Subcutaneous abdominal adipose tissue (tissue), 5 donors: ENCODE data around the gene PTPN6.
"Not testable (repeated sequence)": the region's sequence is repeated elsewhere in the genome, so short reads cannot be mapped to it uniquely, and the experiment has no call there.

ENCODE experiments used
- H3K27ac ChIP-seq: one replicate; pipeline ENCODE4 v1.7.0; 2013; ENCODE audit warnings: low read depth, mild to moderate bottlenecking, inconsistent platforms, low read length, moderate library complexity
- H3K27me3 ChIP-seq, 5 donors: one replicate each; pipeline ENCODE4 v1.7.0; 2013; ENCODE audit warnings: low read length in 5 of 5, inconsistent platforms in 1 of 5; ENCODE audit not compliant: control insufficient read depth in 5 of 5, insufficient read depth in 4 of 5
- H3K36me3 ChIP-seq, 5 donors: one replicate each; pipeline ENCODE4 v1.7.0; 2013; ENCODE audit warnings: low read length in 5 of 5; ENCODE audit not compliant: control insufficient read depth in 5 of 5, insufficient read depth in 5 of 5
- H3K4me1 ChIP-seq, 5 donors: one replicate each; pipeline ENCODE4 v1.7.0; 2013; ENCODE audit warnings: low read length in 5 of 5, mild to moderate bottlenecking in 3 of 5, moderate library complexity in 1 of 5; ENCODE audit not compliant: control insufficient read depth in 5 of 5, insufficient read depth in 5 of 5
- H3K4me3 ChIP-seq, 5 donors: one replicate each; pipeline ENCODE4 v1.7.0; 2013; ENCODE audit warnings: low read length in 5 of 5, low read depth in 1 of 5
- H3K9ac ChIP-seq, 5 donors: one replicate each; pipeline ENCODE4 v1.7.0; 2013; ENCODE audit warnings: low read length in 5 of 5, mild to moderate bottlenecking in 4 of 5, moderate library complexity in 3 of 5
- H3K9me3 ChIP-seq, 5 donors: one replicate each; pipeline ENCODE4 v1.7.0; 2013; ENCODE audit warnings: low read length in 5 of 5; ENCODE audit not compliant: control insufficient read depth in 5 of 5
- donor health status: healthy.
- donor health status: healthy.
- donor health status: healthy.
- donor health status: healthy.
- donor health status: healthy.

The PTPN6 gene

GRCh38 chr12:6950811-6951540 lies at the start of gene PTPN6:
PTPN6 (plus strand) TSS chr12:6951356; CDS start chr12:6951513, 157 bp downstream.
- peaks cover 0 to 4% (median 0%) of the 10 kb centered on the region in 5 donors for H3K27me3 ChIP-seq
- peaks cover 2 to 69% (median 29%) of the 10 kb centered on the region in 5 donors for H3K4me1 ChIP-seq
- peak within 1 kb of the TSS; percentile 30 for H3K27ac ChIP-seq
- peaks cover 0 to 8% (median 2%) of the 10 kb centered on the region in 5 donors for H3K36me3 ChIP-seq
- H3K9ac ChIP-seq: peak within 1 kb of the TSS in 3 of 5 donors; percentile 60 to 76 (median 63)
- no peaks in the 10 kb centered on the region for H3K9me3 ChIP-seq
- peak within 1 kb of the TSS; percentile 44 to 67 (median 63) for H3K4me3 ChIP-seq

DNA sequence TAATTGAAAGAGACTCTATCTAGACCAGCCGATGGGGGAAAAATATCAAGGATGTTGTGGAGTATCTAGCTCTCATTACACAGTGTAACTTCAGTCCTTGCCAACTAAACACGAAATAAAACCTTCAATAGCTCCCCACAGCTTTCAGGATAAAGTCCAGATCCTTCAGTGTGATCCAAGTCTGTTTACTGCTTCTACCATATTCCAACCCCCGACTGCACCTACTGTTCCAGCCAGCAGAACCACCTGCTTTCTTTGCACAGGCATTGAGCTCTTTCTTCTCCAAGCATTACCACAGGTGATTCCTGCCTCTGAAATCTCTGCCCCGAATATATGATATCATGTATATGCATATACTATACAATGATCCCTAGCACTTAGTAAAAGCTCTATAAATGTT lies 48.7 kb upstream of the PTPN6 start:
- H3K36me3 ChIP-seq: peaks cover 0 to 13% (median 0%) of the 10 kb centered on the region in 5 donors
- H3K4me3 ChIP-seq: no peak overlapping the region
- no peak overlapping the region for H3K9ac ChIP-seq
- no peaks in the 10 kb centered on the region for H3K9me3 ChIP-seq
- no peaks in the 10 kb centered on the region for H3K27me3 ChIP-seq
- H3K4me1 ChIP-seq: peaks cover 0 to 23% (median 15%) of the 10 kb centered on the region in 5 donors
- H3K27ac ChIP-seq: no peak overlapping the region

DNA sequence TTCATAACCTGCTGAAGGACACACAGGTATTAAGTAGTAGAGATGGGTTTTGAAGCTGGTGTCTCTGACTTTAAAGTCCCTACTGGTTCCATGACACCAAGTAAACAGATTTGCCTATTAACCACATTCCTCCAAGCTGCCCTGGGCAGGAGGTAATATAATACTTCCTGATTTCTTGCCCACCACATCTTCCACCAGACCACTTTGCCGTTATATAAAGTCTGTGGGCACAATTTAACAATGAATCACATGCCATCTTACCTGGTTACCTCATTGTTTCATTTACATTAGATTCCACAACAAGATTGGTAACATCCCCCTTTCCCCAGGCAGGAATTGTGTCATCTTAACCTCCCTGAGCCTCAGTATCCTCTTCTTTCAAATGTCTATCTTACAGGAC lies 47.4 kb upstream of the PTPN6 start:
- peaks cover 0 to 19% (median 0%) of the 10 kb centered on the region in 5 donors for H3K36me3 ChIP-seq
- H3K27ac ChIP-seq: no peak overlapping the region
- no peaks in the 10 kb centered on the region for H3K9me3 ChIP-seq
- no peaks in the 10 kb centered on the region for H3K27me3 ChIP-seq
- peaks cover 0 to 23% (median 15%) of the 10 kb centered on the region in 5 donors for H3K4me1 ChIP-seq
- H3K9ac ChIP-seq: no peak overlapping the region
- no peak overlapping the region for H3K4me3 ChIP-seq

DNA sequence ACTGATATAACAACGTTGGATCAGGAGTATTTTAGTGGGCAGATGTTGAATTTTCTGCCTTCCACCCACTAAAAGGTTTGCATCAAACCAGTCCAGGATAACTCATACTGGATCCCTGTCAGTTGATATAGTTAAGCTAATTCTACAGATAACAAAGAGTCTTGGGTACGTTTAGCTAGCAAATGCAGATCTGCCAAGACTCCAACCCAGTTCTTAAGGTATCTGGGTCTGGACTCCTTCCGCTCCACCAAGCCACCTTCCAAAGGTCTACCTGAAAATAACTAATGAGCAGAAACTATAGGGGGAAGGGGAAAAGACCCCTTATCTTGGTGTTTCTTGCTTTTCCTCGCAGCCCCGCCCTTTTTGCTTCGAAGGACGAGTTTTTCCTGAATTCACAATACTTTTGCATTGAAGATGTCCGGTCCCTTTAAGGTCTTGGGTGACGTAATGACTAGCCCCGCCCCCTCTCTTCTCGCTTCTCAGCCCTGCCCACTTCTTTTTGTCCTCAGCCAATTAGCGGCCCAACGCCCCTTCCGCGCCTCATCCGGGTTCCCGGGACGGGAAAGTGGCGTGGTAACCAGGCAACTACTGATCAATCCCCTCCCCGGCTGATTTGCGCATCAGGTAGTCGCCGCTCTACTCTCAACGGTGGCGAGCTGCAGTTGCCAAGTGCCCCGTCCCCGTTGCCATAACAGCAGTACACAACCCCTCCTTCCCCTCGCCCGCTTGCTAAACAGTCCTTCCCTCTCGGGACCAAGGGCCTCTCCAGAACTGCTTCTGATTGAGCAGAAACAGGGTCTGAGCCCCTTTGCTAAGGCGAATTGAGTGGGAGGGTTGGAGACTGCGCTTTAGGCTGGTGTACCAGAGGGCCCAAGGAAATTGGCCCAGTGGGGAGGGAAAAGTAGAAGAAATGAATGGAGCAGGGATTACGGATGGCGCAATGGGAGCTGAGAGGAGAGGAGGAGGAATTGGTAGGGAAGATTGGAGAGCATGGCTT lies 46.6 kb upstream of the PTPN6 start, which contains the start of gene LRRC23:
LRRC23 (plus strand) TSS at position 543 of the 997 bp plus-strand sequence. CDS start 812 bp downstream, outside the sequence.
- peak within 1 kb of the TSS; percentile 19 to 94 (median 66) for H3K9ac ChIP-seq
- H3K36me3 ChIP-seq: peaks cover 0 to 19% (median 0%) of the 10 kb centered on the region in 5 donors
- no peaks in the 10 kb centered on the region for H3K27me3 ChIP-seq
- no peaks in the 10 kb centered on the region for H3K9me3 ChIP-seq
- peak within 1 kb of the TSS; percentile 80 to 99 (median 92) for H3K4me3 ChIP-seq
- H3K27ac ChIP-seq: peak within 1 kb of the TSS; percentile 80
- peaks cover 0 to 21% (median 15%) of the 10 kb centered on the region in 5 donors for H3K4me1 ChIP-seq

DNA sequence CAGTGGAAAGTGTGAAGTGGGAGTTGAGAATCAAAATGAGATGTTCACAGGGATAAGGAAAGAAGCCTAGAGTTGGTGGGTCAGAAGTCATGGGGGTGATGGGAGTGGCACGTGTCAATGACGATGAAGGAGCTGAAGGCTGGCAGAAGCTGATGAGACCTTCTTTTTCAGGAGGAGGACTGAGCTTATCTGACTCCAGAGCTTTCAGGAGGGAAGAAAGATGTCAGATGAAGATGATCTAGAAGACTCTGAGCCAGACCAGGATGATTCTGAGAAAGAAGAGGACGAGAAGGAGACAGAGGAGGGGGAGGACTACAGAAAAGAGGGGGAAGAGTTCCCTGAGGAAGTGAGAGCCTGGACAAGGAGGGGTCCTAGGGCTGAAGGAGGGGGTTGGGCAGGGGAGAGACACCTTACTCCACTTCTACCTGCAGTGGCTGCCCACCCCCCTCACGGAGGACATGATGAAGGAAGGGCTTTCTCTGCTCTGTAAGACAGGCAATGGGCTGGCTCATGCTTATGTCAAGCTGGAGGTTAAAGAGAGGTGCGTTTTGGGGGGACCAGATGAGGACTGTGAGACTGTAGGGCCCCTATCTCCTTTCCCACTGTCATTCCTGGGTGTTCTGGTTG lies 45.6 kb upstream of the PTPN6 start:
- H3K9ac ChIP-seq: peak overlapping the region in 4 of 5 donors; percentile 47 to 94 (median 77)
- H3K4me3 ChIP-seq: peak overlapping the region; percentile 80 to 99 (median 92)
- peaks cover 0 to 19% (median 0%) of the 10 kb centered on the region in 5 donors for H3K36me3 ChIP-seq
- H3K9me3 ChIP-seq: no peaks in the 10 kb centered on the region
- H3K27ac ChIP-seq: peak overlapping the region; percentile 80
- no peaks in the 10 kb centered on the region for H3K27me3 ChIP-seq
- H3K4me1 ChIP-seq: peaks cover 0 to 16% (median 14%) of the 10 kb centered on the region in 5 donors

- not testable (repeated sequence) for H3K9me3 ChIP-seq, H3K9ac ChIP-seq, H3K4me3 ChIP-seq, H3K27ac ChIP-seq
- H3K27me3 ChIP-seq: peaks cover 0 to 12% (median 10%) of the 10 kb centered on the region in 5 donors
- H3K36me3 ChIP-seq: peaks cover 0 to 19% (median 0%) of the 10 kb centered on the region in 5 donors
- H3K4me1 ChIP-seq: peaks cover 0 to 16% (median 14%) of the 10 kb centered on the region in 5 donors
Observed at GRCh38 chr12:6908141-6908540, 43.0 kb upstream of the PTPN6 start.

- peaks cover 0 to 19% (median 0%) of the 10 kb centered on the region in 5 donors for H3K36me3 ChIP-seq
- H3K9ac ChIP-seq: no peak overlapping the region
- peaks cover 5 to 20% (median 16%) of the 10 kb centered on the region in 5 donors for H3K27me3 ChIP-seq
- peaks cover 0 to 19% (median 15%) of the 10 kb centered on the region in 5 donors for H3K4me1 ChIP-seq
- no peak overlapping the region for H3K27ac ChIP-seq
- H3K9me3 ChIP-seq: no peaks in the 10 kb centered on the region
- no peak overlapping the region for H3K4me3 ChIP-seq
Observed at GRCh38 chr12:6909421-6910145, 41.6 kb upstream of the PTPN6 start.

- Histone ChIP-seq H3K9me3 (no peaks in the 10 kb centered on the region), H3K4me1 (peaks cover 0 to 18% (median 14%) of the 10 kb centered on the region in 5 donors), H3K4me3 (no peak overlapping the region), H3K9ac (no peak overlapping the region), H3K27me3 (peaks cover 14 to 40% (median 35%) of the 10 kb centered on the region in 5 donors), H3K27ac (no peak overlapping the region), H3K36me3 (peaks cover 0 to 9% (median 0%) of the 10 kb centered on the region in 5 donors)
Observed at GRCh38 chr12:6912164-6912935, 38.8 kb upstream of the PTPN6 start.
